GM21515 (cell line): ENCODE measurements around the gene FLT1.

ENCODE experiments used
- ATAC-seq: cut with Tn5 transposase; IDR thresholded peaks from one replicate; pipeline ENCODE4 v1.9.1; 2021; ENCODE audit not compliant: unreplicated experiment

The FLT1 gene

DNA sequence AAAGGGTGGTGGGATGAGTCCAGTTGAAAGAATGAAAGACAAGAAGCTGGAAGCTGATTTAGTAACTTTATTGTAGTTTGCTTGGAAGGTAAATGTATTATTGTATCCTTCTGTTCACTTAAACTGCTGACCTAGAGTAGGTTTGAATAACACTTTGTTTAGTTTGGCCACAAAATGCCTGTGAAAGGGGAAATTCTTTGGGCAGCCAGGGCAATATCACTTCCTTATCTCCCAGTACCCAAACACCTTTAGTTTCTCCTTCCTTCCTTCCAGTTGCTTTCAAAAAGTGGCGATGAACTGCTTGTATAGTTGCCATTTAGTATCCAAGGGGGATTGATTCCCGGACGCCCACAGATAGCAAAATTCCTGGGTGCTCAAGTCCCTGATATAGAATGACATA is 236.5 kb downstream of the FLT1 start:
- ATAC-seq, result no peak

DNA sequence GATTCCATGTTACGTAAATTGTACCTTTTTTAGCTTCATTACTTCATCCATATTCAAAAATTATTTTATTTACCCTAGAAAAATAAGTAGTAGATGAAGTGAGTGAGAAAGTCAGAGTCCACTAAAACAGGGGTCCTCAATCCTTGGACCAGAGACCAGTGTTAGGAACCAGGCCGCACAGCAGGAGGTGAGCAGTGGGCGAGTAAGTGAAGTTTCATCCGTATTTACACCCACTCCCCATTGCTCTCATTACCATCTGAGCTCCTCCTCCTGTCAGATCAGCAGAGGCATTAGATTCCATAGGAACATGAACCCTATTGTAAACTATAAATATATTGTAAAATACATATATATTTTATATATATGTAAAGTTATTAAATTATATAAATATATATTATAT is 237.6 kb downstream of the FLT1 start:
- no peak for ATAC-seq

GRCh38 chr13:28252547-28252946 is 242.4 kb downstream of the FLT1 start:
- ATAC-seq, result no peak

GRCh38 chr13:28251466-28251865 is 243.5 kb downstream of the FLT1 start:
- ATAC-seq, result no peak

- ATAC-seq, result no peak
Observed at GRCh38 chr13:28250542-28250941, 244.4 kb downstream of the FLT1 start.
